Measurements from ENCODE around the gene SHISA5. TPM values are rescaled to one million over a fixed set of nuclear protein-coding genes. Genes with fewer than 3 reads are reported as not detected.

Gene SHISA5
- total RNA-seq, 1 experiment from 2014 or later: 174 TPM

DNA sequence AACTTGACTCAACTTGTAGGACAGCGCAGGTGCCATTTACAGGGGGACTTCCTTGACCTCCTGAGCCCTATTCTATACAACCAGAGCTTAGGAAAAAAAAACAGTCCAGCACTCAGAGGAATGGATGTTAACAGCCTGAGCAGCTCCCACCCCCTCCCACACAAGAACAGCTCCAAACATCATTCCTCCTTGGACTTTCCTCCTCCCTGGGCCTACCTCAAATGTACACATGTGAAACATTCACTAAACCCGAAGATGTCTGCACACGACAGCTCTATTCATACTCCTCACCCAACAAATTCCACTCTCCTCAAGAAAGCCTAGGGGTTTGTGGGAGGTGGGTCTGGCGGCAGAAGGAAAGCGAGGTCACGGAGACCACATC, 57.9 kb downstream of the SHISA5 start:
- Histone ChIP-seq H3K27me3 (ENCODE audit: insufficient read depth, low read length) (no peaks in the 10 kb centered on the region), H2BK5ac (ENCODE audit: insufficient read length, low read length) (no peak overlapping the region), H3K27ac (ENCODE audit: insufficient read length, low read depth, low read length) (no peak overlapping the region), H2BK120ac (ENCODE audit: low read depth, low read length, poor library complexity, severe bottlenecking) (no peak overlapping the region), H3K4ac (ENCODE audit: low read depth, low read length) (no peak overlapping the region), H3T11ph (ENCODE audit: low read length) (no peak overlapping the region), H4K91ac (ENCODE audit: insufficient read length, low read depth, low read length) (no peak overlapping the region), H3K4me1 (ENCODE audit: insufficient read depth, low read length) (no peaks in the 10 kb centered on the region), H3K9ac (ENCODE audit: extremely low read depth, insufficient read length, low read length) (peak overlapping the region; percentile 81), H4K20me1 (ENCODE audit: control insufficient read depth, insufficient read depth, insufficient read length) (no peaks in the 10 kb centered on the region), H4K8ac (replicated peaks; ENCODE audit: insufficient read length, low read depth, low read length) (no peak overlapping the region), H4K5ac (ENCODE audit: insufficient read length, low read depth, low read length) (no peak overlapping the region), H3K23me2 (ENCODE audit: insufficient read length, low read depth, low read length, poor library complexity, severe bottlenecking) (peaks cover 14% of the 10 kb centered on the region), H3K23ac (ENCODE audit: insufficient read length, low read depth, low read length) (no peak overlapping the region), H3K9me3 (ENCODE audit: control insufficient read depth, low read depth, low read length) (no peaks in the 10 kb centered on the region), H2AK5ac (ENCODE audit: insufficient read length, low read length) (no peak overlapping the region), H2AFZ (ENCODE audit: low read length) (no peak overlapping the region), H3K56ac (ENCODE audit: insufficient read length, low read depth, low read length) (no peak overlapping the region), H3K79me1 (ENCODE audit: insufficient read depth, low read depth, low read length, poor library complexity, severe bottlenecking) (peaks cover 5% of the 10 kb centered on the region), H3K14ac (ENCODE audit: insufficient read depth, low read length) (peak overlapping the region; percentile 34; the same call in 1 of the 2 replicates), H3K79me2 (ENCODE audit: insufficient read depth, low read length) (peaks cover 1% of the 10 kb centered on the region; the same call in 1 of the 2 replicates), H3K4me2 (ENCODE audit: insufficient read depth, insufficient read length, low read length) (peak overlapping the region; percentile 72), H2BK12ac (ENCODE audit: insufficient read length, low read depth, low read length) (no peak overlapping the region), H3K18ac (ENCODE audit: insufficient read length, low read depth, low read length) (peak overlapping the region; percentile 11), H2BK20ac (ENCODE audit: low read depth, low read length, poor library complexity, severe bottlenecking) (no peak overlapping the region), H2BK15ac (ENCODE audit: low read depth, low read length) (no peak overlapping the region)
- no CpG with 5 or more reads among the region's 6 CpGs for WGBS (ENCODE audit: extremely low coverage, insufficient read length, low lambda C conversion rate)
- Mint-ChIP-seq H3K27ac (peak overlapping the region; percentile 31 to 95 (median 65); a peak in 6 of 7 replicates), H3K4me1 (peaks cover 28% of the 10 kb centered on the region in 2 experiments), H3K9me3 (no peaks in the 10 kb centered on the region), H3K4me3 (peak overlapping the region; percentile 91 to 94), H3K27me3 (ENCODE audit: low read depth) (no peaks in the 10 kb centered on the region), H3K36me3 (ENCODE audit: insufficient read depth in 1 of 3, low read depth in 3 of 3) (peaks cover 18 to 39% (median 26%) of the 10 kb centered on the region in 3 experiments; a peak in 6 of 7 replicates)
- no peak for DNase-seq
- TF ChIP-seq, protein P1, sequence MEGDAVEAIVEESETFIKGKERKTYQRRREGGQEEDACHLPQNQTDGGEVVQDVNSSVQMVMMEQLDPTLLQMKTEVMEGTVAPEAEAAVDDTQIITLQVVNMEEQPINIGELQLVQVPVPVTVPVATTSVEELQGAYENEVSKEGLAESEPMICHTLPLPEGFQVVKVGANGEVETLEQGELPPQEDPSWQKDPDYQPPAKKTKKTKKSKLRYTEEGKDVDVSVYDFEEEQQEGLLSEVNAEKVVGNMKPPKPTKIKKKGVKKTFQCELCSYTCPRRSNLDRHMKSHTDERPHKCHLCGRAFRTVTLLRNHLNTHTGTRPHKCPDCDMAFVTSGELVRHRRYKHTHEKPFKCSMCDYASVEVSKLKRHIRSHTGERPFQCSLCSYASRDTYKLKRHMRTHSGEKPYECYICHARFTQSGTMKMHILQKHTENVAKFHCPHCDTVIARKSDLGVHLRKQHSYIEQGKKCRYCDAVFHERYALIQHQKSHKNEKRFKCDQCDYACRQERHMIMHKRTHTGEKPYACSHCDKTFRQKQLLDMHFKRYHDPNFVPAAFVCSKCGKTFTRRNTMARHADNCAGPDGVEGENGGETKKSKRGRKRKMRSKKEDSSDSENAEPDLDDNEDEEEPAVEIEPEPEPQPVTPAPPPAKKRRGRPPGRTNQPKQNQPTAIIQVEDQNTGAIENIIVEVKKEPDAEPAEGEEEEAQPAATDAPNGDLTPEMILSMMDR (conservative IDR thresholded peaks at IDR 0.05): no peak

Measured in H9 (cell line).